ENCODE measurements around the gene PDGFB. TPM values are rescaled to one million over a fixed set of nuclear protein-coding genes. Genes with fewer than 3 reads are reported as not detected.

The PDGFB gene
- total and polyA plus RNA-seq, 2 of the 4 experiments (the other 2 are of a cell fraction), result 0.07 TPM; not detected in 1

- WGBS, 2 experiments (ENCODE audit: extremely low coverage in 2 of 2, insufficient read length in 1 of 2), result 91% methylated on average over 7 of the region's 14 CpGs; no CpG with 5 or more reads in 1 of the 2 experiments
- Histone ChIP-seq H2BK15ac (ENCODE audit: low read depth, low read length) (peak overlapping the region; percentile 88; the same call in 2 of the 3 replicates), H3K4me3 (ENCODE audit: insufficient read depth, low read depth, low read length) (no peak overlapping the region), H3K9ac (ENCODE audit: low read depth, low read length) (no peak overlapping the region), H2AK5ac (ENCODE audit: low read depth, low read length) (peak overlapping the region; percentile 98), H2BK20ac (ENCODE audit: low read depth, low read length) (peak overlapping the region; percentile 94), H3K4me2 (ENCODE audit: low read depth, low read length) (no peak overlapping the region), H3K9me1 (ENCODE audit: insufficient read depth, low read length) (peaks cover 28% of the 10 kb centered on the region), H4K5ac (ENCODE audit: low read depth, low read length) (peak overlapping the region; percentile 97), H2BK120ac (ENCODE audit: low read depth, low read length) (peak overlapping the region; percentile 98), H3K4me1 (ENCODE audit: control insufficient read depth, insufficient read depth, low read length) (peaks cover 40% of the 10 kb centered on the region), H4K8ac (ENCODE audit: low read depth in 2 of 2, low read length in 2 of 2) (peak overlapping the region; percentile 34 to 91; a peak in 3 of 4 replicates), H3K27me3 (ENCODE audit: control insufficient read depth, insufficient read depth, low read length) (no peaks in the 10 kb centered on the region), H3K23ac (ENCODE audit: low read depth, low read length) (peak overlapping the region; percentile 14; the same call in 1 of the 2 replicates), H4K20me1 (ENCODE audit: insufficient read depth, low read length) (no peaks in the 10 kb centered on the region), H2AFZ (replicated peaks; ENCODE audit: low read length, poor library complexity) (peak overlapping the region; percentile 90), H3K18ac (ENCODE audit: low read depth, low read length) (peak overlapping the region; percentile 8; the same call in 1 of the 2 replicates), H3K14ac (replicated peaks; ENCODE audit: low read depth, low read length) (peak overlapping the region; percentile 79), H3K27ac (ENCODE audit: insufficient read depth, low read length) (no peak overlapping the region; the same call in 1 of the 2 replicates), H3K56ac (ENCODE audit: extremely low read depth, insufficient read depth, low read length) (peak overlapping the region; percentile 9; the same call in 1 of the 2 replicates), H3K79me1 (ENCODE audit: low read depth in 1 of 2, low read length in 2 of 2) (peaks cover 0 to 18% of the 10 kb centered on the region in 2 experiments; a peak in 1 of 4 replicates), H3K4ac (ENCODE audit: low read depth, low read length) (peak overlapping the region; percentile 94), H3K36me3 (ENCODE audit: control insufficient read depth, insufficient read depth, low read length) (no peaks in the 10 kb centered on the region), H3K9me3 (ENCODE audit: control insufficient read depth, insufficient read depth, low read length) (no peaks in the 10 kb centered on the region), H2AK9ac (replicated peaks; ENCODE audit: low read depth, low read length, poor library complexity) (peak overlapping the region; percentile 63), H2BK5ac (ENCODE audit: low read depth, low read length, poor library complexity, severe bottlenecking) (peak overlapping the region; percentile 65), H4K91ac (ENCODE audit: insufficient read depth, low read depth, low read length) (peak overlapping the region; percentile 92)
- no peak for TF ChIP-seq POLR2A (IDR thresholded peaks at IDR 0.05; ENCODE audit: low read depth, low read length)
- TF ChIP-seq RAD21 (IDR thresholded peaks at IDR 0.05; ENCODE audit: low read length), result no peak
- no peak for TF ChIP-seq NFE2L2 (IDR thresholded peaks at IDR 0.05; ENCODE audit: low read depth, low read length)
- no peak for TF ChIP-seq RFX5 (IDR thresholded peaks at IDR 0.05; ENCODE audit: low read depth, low read length)
- TF ChIP-seq CHD1 (IDR thresholded peaks at IDR 0.05; ENCODE audit: low read depth, low read length), result no peak
- TF ChIP-seq MAZ (IDR thresholded peaks at IDR 0.05; ENCODE audit: borderline replicate concordance, low read depth, low read length), result no peak
- no peak for TF ChIP-seq FOS (IDR thresholded peaks at IDR 0.05; ENCODE audit: low read depth, low read length)
- no peak for TF ChIP-seq BHLHE40 (IDR thresholded peaks at IDR 0.05; ENCODE audit: low read depth, low read length)
- TF ChIP-seq RCOR1 (IDR thresholded peaks at IDR 0.05; ENCODE audit: insufficient replicate concordance, low read length), result no peak
- TF ChIP-seq MXI1 (IDR thresholded peaks at IDR 0.05; ENCODE audit: borderline replicate concordance, low read depth, low read length), result no peak
- no peak for TF ChIP-seq MAFK (IDR thresholded peaks at IDR 0.05; ENCODE audit: low read depth, low read length)
- no peak for TF ChIP-seq CTCF (conservative IDR thresholded peaks at IDR 0.05; ENCODE audit: low read depth, low read length)
- no peak for TF ChIP-seq ELK1 (IDR thresholded peaks at IDR 0.05; ENCODE audit: borderline replicate concordance, low read depth, low read length)
- no peak for TF ChIP-seq SMC3 (IDR thresholded peaks at IDR 0.05; ENCODE audit: low read depth, low read length)
- TF ChIP-seq CEBPB (IDR thresholded peaks at IDR 0.05; ENCODE audit: low read depth, low read length), result no peak
- dilution Hi-C loops (cut with HindIII; ENCODE audit: low sequenced_read_pairs, unreplicated experiment), result no loop called here
- intact Hi-C loops (cut with micrococcal nuclease), result no loop called here
- DNase-seq, result no peak
- no TSS peak for BruUV-seq (replicated peaks)
- ChIA-PET CTCF (no interaction called here), POLR2A (ENCODE audit: unreplicated experiment) (interaction anchor here (0.6 kb wide), 1 partner anchor 97 kb away, joined by 3 read pairs; no protein-coding TSS in a partner anchor)
- no peak for ATAC-seq (ENCODE audit: low read depth)
- in situ Hi-C loops (cut with MboI; ENCODE audit: low sequenced_read_pairs), result no loop called here
Measured at GRCh38 chr22:39254122-39254521, 9.3 kb upstream of the PDGFB start.

All from IMR-90 (cell line).